Measurements from ENCODE around the gene CDH4.

Gene CDH4

GRCh38 chr20:61510778-61511330, 258.8 kb downstream of the CDH4 start:
- no peak for TF ChIP-seq CTCF (IDR thresholded peaks at IDR 0.05; ENCODE audit: extremely low read depth, missing control alignments)
- no peak for DNase-seq (ENCODE audit: low spot score)

- DNase-seq (ENCODE audit: low spot score), result no peak
- TF ChIP-seq CTCF (IDR thresholded peaks at IDR 0.05; ENCODE audit: extremely low read depth, missing control alignments), result no peak
These were observed 260.4 kb downstream of the CDH4 start for GRCh38 chr20:61512475-61512874.

- no peak for DNase-seq (ENCODE audit: low spot score)
- TF ChIP-seq CTCF (IDR thresholded peaks at IDR 0.05; ENCODE audit: extremely low read depth, missing control alignments), result no peak
These were observed 261.3 kb downstream of the CDH4 start for GRCh38 chr20:61513124-61514017.

GRCh38 chr20:61514018-61514365, 261.9 kb downstream of the CDH4 start:
- no peak for DNase-seq (ENCODE audit: low spot score)
- no peak for TF ChIP-seq CTCF (IDR thresholded peaks at IDR 0.05; ENCODE audit: extremely low read depth, missing control alignments)

- no peak for TF ChIP-seq CTCF (IDR thresholded peaks at IDR 0.05; ENCODE audit: extremely low read depth, missing control alignments)
These were observed 262.3 kb downstream of the CDH4 start for GRCh38 chr20:61514396-61514795.

GRCh38 chr20:61514805-61515505, 262.9 kb downstream of the CDH4 start:
- DNase-seq (ENCODE audit: low spot score), result no peak
- TF ChIP-seq CTCF (IDR thresholded peaks at IDR 0.05; ENCODE audit: extremely low read depth, missing control alignments), result no peak

More at GRCh38 chr20:61514396-61514795, 262.3 kb downstream of the CDH4 start:
- DNase-seq (ENCODE audit: low spot score), result no peak

GRCh38 chr20:61515922-61516321, 263.9 kb downstream of the CDH4 start:
- no peak for DNase-seq (ENCODE audit: low spot score)
- no peak for TF ChIP-seq CTCF (IDR thresholded peaks at IDR 0.05; ENCODE audit: extremely low read depth, missing control alignments)

Data from GM20000 (cell line).